GM18517 (cell line): ENCODE data around the gene PI16.

Experiments
- ATAC-seq: cut with Tn5 transposase; IDR thresholded peaks from one replicate; pipeline ENCODE4 v1.9.1; 2021; ENCODE audit warnings: mild to moderate bottlenecking, moderate library complexity; ENCODE audit not compliant: unreplicated experiment

The PI16 gene

DNA sequence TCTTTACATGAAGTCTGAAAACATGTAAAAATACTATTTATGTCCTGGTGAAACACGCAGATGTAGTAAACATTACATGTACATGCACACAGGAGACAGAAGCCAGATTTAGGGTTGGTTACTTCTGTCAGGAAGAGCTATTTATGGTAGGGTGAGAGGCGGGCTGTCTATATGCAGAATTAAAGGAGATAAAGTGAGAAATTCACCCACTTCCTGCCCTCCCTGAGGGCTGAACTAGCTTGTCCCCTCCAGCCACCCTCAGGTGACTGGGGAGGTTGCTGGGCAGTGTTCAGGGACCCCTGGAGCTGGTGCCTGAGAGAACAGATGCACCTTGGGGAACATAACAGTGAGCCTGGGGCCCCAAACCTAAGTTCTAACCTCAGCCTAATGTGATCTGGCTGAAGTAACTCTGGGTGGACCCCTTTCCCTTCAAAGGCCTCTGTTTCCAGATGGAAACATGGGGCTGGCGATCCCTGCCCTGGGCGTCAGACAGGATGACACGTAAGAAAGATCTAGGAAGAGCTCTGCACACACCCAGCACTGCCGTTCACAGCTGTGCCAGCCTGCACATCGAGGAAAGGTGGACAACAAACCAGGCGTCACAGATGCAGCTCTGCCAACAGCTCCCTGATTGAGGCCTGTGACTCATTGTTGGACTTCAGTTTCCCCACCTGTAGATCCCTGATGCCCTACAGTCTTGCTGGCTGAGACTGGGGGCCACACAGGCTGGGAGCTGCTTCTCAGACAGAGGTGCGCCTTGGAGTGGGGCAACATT is 1.3 kb downstream of the PI16 start:
- ATAC-seq = no peak

DNA sequence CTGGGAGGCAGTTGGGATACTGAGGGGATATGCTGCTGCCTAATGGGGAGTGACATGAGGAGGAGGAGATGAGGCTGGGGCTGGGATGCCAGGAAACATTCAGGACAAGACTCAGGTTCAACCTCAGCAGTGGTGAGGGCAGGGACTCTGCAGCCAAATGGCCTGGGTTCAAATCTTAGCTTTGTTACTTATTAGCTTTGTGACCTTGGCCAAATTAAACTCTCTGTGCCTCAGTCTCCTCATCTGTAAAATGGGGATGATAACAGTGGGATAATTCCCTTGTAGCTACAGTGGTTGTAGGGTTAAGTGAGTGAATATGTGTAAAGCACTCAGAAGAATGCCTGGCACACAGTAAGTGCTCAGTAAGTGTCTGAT is 1.9 kb downstream of the PI16 start:
- no peak for ATAC-seq

DNA sequence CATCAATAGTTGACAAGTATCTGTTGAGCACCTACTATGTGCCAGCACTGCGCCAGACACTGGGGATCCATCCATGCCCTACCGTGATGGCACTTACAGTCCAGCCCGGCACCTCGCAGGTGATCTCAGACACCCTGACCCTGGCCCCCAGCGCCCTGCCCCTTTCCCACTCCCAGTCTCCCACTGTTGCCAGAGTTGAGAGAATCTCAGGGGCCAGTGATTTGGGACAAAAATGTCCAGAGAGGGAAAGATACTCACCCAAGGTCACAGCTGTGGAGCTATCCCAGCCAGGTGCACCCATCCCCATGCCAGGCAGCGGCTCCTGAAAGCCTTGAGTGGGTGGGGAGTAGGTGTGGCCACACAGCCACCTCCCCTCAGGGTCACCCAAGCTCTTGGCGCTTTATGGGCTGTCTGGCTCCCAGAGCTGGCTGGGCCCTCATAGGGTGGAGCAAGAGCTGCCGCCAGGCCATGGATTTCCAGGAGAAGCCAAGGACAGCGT is 3.3 kb downstream of the PI16 start:
- ATAC-seq = no peak

DNA sequence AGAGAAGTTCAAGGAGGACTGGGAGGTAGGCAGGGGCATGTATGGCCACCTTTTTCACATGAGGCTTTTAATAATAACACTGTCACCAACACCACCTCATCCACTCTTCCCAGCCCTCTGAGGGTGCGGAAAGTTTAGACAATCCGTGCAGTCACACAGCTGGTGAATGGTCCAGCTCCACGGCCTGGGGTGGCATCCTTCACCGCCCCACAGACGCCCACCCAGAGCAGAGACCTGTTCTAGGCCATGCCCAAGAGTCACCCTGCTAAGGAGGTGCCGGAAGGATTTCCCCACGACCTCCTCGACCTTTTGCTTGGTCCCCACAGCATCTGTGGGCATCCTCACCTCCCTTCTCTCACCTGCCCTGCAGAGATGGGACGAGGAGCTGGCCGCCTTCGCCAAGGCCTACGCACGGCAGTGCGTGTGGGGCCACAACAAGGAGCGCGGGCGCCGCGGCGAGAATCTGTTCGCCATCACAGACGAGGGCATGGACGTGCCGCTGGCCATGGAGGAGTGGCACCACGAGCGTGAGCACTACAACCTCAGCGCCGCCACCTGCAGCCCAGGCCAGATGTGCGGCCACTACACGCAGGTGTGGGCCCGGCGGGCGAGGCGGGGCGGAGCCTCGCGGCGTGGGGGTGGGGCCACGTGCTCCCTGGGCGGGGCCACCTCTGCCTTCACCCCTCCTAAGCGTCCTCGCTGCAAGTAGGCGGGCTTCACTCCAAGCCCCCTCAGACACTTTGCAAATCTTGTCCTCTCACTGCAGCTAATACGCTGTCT is 4.4 kb downstream of the PI16 start:
- ATAC-seq = no peak

DNA sequence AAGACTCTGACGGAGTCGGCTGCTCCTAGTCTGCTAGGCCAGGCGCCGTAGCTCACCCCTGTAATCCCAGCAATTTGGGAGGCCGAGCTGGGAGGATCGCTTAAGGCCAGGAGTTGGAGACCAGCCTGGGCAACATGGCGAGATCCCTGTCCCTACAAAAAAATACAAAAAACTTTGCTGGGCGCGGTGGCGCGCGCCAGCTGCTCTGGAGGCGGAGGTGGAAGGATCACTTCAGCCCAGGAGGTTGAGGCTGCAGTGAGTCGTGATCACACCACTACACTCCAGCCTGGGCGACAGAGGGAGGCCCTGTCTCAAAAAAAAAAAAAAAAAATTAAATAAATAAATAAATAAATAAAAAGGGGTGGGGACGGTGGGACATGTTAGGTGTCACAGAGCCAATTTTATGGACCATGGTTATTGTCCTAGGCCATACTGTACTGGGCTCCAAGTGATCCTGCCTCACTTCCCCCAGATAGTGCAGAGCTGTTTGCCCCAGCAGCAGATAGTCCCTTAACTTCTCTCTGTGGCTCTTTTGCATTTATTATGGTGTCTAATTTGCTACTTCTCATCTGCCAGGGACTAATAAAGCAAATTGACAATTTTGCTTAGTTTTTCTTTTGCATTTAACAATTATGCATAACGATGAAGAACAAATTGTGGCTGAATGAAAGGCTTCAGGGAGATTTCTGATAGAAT is 5.2 kb downstream of the PI16 start:
- ATAC-seq = no peak

DNA sequence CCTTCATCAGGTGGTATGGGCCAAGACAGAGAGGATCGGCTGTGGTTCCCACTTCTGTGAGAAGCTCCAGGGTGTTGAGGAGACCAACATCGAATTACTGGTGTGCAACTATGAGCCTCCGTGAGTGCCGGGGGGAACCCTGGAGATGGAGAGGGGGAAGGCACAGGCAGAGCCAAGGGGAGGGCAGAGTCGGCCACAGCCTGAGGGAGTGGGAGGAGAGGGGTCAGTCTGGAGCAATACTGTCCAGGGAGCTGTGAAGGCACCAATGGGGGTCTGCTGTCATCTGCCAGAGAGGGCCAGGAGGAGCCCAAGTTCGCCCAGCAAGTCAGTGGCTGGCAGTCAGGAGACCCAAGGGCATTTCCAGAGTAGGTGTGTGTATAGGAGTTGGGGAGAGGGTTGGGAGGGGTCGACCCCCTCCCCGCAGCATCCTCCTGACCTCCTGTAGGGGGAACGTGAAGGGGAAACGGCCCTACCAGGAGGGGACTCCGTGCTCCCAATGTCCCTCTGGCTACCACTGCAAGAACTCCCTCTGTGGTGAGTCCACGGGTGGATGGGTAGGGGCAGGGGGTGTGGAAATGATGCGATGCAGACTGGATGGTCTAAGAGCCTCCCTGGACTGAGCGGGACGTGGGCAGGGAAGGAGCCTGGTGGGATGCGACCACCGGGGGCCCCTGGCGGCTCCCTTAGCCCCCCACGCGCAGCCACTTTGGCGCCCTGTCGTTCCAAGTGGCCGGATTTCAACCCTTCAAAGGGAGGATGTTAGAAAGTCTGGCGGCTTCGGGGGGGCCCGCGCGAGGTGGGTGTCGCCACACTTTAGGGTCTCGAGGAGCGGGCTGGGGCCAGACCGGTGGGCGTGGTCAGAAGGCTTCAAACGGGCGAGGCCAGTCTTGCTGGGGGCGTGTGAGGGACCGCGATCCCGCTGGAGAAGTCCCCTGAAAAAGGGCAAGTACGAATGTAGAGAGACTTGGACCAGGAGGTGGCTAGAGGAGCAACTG is 7.2 kb downstream of the PI16 start:
- no peak for ATAC-seq

DNA sequence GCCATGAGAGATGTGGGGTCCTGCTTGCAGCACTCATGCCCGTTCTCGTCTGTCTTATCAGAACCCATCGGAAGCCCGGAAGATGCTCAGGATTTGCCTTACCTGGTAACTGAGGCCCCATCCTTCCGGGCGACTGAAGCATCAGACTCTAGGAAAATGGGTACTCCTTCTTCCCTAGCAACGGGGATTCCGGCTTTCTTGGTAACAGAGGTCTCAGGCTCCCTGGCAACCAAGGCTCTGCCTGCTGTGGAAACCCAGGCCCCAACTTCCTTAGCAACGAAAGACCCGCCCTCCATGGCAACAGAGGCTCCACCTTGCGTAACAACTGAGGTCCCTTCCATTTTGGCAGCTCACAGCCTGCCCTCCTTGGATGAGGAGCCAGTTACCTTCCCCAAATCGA is 8.3 kb downstream of the PI16 start:
- ATAC-seq = no peak

DNA sequence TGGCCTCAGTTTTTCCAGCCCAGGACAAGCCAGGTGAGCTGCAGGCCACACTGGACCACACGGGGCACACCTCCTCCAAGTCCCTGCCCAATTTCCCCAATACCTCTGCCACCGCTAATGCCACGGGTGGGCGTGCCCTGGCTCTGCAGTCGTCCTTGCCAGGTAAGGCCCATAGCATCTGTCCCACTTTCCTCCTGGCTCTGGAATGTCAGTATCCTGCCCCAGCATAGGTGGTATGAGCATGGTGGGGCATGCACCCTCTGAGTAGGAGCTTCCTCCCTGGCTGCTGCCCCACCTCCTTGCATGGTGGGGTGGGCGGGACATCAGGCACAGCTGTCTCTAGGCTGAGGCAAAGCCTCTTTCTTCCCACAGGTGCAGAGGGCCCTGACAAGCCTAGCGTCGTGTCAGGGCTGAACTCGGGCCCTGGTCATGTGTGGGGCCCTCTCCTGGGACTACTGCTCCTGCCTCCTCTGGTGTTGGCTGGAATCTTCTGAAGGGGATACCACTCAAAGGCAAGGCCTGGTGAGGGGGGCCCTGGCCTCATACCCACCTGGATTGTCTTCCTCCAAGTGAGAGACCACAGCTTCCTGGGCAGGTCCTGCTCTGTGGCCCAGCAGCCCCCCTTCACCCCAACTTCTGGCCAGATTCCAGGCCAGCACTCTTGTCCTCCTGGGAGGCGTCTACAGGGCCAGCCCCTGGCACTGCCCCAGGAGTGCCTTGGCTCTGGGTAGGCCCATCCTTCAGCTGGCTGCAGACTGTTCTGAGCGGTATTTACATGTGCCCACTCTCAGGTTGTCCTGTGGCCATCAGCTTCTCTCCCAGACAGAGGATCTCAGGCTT is 9.1 kb downstream of the PI16 start:
- no peak for ATAC-seq

DNA sequence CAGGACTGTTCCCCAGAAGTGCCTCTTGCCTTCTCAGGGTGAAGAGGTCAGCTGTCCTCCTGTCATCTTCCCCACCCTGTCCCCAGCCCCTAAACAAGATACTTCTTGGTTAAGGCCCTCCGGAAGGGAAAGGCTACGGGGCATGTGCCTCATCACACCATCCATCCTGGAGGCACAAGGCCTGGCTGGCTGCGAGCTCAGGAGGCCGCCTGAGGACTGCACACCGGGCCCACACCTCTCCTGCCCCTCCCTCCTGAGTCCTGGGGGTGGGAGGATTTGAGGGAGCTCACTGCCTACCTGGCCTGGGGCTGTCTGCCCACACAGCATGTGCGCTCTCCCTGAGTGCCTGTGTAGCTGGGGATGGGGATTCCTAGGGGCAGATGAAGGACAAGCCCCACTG is 9.8 kb downstream of the PI16 start:
- no peak for ATAC-seq

DNA sequence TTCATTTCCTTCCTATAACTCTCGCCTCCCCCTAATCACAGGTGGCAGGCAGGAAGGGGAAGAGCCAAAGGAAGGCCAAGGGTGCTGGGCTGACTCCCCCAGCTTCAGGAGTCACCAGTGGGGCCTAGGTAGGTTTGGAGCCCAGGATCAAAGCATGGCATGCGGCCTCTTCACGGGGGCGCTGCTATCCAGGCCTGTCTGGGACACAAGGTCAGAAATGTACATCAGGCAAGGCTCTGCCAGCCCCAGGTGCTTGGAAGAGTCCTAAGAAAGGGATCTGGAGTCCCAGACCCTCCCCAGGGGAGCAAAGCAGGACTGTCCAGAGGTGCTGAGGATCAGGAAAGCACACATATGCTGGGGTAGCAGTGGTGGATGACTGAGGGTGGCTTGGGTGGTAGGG is 10.4 kb downstream of the PI16 start:
- no peak for ATAC-seq

DNA sequence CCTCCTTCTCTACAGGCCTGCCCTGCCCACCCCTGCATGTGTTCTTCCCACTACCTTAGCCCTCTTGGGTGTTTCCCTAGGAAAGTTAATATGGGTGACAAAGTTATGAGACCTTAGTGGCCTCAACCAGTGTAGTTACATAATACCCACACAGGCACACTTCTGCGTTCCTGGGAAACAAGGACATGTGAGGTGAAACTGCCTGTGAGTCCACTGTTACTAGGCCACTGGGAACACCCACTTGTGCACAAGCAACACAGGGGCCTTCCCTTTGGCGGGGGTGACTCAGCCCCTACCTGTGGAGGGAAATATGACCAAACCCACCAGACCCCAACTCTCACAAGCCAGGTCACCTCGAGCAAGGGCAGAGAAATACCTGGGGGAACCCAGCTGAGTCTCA is 12.8 kb downstream of the PI16 start:
- no peak for ATAC-seq

DNA sequence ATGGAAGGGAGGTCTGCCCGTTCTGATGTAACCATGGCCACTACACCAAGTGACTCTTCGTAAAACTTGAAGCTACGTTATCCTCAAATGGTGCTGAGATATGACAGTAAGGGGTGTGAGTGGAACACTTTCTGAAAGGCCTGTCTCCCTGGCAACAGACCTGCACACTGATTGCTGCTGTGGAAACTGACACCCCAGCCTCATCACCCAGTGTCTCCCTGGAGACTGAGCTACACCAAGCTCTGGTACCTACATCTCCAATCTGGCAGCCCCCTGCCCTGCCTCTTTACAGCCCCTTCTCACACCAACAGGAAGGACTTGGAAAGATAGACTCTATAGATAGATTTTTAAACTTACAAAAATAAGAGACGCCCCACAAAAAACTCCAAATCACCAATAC is 13.2 kb downstream of the PI16 start:
- ATAC-seq = no peak

DNA sequence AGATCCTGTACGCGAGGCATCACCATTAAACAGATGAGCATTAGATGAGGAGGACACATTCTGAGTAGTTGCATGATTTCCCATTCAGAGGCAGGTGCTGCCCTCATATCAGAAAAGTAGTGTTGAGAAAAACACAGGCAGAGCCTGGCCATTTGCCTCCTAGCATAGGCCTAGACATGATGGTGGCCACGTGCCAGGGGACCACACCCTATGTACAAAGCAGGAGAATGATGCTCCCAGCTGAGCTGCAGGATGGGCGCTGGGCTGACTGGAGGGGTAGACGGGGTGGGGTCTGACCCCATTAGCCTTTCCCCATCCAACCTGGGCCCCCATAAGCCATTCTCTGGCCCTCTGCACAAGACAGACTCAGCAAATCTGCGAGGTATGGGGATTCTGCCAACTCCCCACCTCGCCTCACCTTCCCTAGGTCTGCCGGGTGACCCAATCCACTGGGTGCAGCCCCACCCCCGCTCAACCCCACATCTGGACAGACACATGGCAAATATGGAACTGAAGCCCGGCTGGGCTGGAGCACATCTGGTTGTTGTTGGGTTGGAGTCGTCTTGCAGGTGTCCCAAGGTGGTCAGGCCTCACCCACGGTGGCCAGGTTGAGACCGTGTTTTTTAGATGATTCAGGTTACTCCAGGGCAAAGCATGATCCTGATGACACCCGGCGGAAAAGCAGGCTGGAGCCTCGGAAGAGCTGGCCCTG is 13.9 kb downstream of the PI16 start:
- ATAC-seq = no peak

DNA sequence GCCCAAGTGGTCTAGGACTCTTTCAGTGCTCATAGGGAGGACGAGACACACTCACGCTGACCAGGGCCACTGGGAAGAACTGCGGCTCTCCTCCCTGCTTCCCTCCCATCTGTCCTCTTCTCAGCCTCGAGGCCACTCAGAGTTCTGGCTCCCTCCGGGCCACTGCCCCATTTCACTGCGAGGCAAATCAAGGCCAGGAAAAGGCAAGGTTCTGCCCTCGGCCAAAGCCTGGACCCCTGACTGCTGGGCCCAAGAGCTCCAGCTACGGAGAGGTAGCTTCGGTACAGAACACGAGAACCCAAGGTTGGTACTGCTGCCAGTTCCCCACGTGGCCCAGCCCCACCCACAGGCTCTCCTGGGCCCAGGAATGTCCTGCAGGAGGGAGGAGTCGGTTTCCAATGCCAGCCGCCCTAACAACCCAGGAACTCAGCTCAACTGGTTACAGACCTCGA is 14.7 kb downstream of the PI16 start:
- no peak for ATAC-seq

DNA sequence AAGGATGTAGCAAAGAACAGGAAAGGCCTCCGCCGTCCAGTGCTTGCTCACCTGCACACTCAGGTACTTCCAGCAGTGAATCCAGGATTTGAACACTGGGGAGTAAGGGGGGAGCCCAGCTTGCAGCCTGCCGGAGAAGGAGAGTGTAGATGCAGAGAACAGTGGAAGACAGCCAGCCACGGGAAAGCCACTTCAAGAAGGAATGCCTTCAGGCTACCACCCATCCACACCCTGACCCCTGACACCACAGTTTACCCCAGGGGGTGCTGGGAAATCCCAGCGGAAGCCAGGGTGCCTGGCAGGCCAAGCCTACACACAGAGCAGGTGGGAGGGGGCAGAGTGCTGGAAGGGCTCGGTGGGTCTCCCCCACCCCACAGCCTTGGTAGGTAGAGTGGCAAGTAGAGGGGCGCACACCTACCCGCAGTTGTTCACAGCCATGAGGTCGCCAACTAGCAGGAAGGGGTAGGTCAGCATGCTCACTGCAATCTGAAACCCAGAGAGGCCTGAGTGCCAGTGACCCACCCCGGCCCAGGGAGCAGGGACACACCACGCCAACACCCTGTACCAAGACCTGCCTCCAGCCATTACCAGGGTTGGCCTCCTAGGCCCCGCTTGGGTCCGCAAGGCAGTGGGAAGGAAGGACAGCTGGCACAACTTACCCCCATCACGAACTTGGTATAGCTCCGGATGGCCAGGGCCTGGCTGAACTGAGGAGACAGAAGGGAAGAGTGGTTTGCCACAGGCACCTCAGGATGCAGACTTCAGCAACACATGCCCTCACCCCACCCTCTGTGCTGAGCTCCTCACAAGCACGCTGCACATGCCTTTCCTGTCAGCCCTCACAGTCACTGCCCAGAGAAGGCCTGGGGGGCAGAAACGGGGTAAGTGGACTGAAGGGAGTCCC is 15.7 kb downstream of the PI16 start:
- no peak for ATAC-seq

DNA sequence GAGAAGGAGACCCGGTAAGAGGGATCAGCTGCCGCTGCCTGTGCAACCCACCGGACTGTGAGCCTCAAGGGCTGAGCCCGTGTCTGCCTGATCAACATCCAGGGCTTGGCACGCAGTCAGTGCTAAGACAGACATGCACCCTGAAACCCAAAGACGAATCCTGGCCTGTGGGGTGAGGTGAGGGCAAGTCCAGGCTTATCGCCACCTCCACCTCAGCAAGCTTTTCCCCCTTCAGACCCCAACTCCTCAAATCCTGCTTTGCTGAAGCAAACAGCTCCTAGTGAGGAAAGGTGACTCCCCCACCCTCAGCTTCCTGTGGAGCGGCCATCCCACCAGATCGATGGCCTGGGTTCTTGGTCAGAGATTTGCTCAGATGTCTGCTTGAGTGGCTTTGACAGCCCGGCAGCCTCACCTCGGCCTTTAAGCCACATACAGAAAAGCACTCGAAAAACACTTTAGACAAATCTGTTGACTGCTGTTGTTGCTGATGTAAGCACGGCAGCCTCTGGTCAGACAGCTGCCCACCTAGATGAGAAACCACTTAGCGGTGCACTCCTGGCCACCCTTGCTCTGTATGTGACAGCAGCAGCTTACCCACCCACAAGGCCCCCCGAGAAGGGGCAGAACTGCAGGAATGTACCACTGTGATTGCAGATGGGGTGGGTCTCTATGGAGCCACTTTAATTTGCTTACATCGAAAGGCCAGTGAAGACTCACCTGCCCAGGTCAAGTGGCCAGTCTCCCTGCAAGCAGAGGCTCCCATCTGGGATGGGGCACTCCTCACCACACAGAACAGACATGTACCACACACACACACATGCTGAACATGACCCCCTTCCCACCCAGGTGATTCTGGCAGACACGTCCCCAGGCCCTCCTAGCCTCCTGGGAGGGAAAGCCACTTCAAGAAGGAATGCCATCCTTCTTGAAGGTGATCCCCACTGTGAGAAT is 16.6 kb downstream of the PI16 start:
- no peak for ATAC-seq
